Skeletal muscle satellite cell (primary cell): Measurements from ENCODE around the gene ASTN1. TPM values are rescaled to one million over a fixed set of nuclear protein-coding genes. Genes with fewer than 3 reads are reported as not detected.

Experiments
- H3K27me3 ChIP-seq: 2 replicates; pipeline ENCODE4 v1.7.0; 2013; ENCODE audit warnings: low read length; ENCODE audit not compliant: control insufficient read depth, insufficient read depth
- H3K36me3 ChIP-seq: 2 replicates; pipeline ENCODE4 v1.7.0; 2013; ENCODE audit warnings: mild to moderate bottlenecking, control low read depth, low read length; ENCODE audit not compliant: insufficient read depth
- H3K4me1 ChIP-seq: 2 replicates; pipeline ENCODE4 v1.7.0; 2013; ENCODE audit warnings: low read length; ENCODE audit not compliant: control insufficient read depth, insufficient read depth
- H3K4me2 ChIP-seq: 2 replicates; pipeline ENCODE4 v1.7.0; 2013; ENCODE audit warnings: mild to moderate bottlenecking, low read length
- H3K4me3 ChIP-seq: 2 replicates; pipeline ENCODE4 v1.7.0; 2013; ENCODE audit warnings: low read length
- H3K9ac ChIP-seq: 2 replicates; pipeline ENCODE4 v1.7.0; 2013; ENCODE audit warnings: mild to moderate bottlenecking, low read depth, low read length, moderate library complexity
- H3K9me3 ChIP-seq: replicated peaks from 2 replicates; pipeline ENCODE4 v1.7.0; 2013; ENCODE audit warnings: mild to moderate bottlenecking, control low read depth, low read length
- total RNA-seq: library from RNA; depleted of rRNA; stranded (reverse); fragments of >200 nt; gene quantifications from 2 replicates; pipeline ENCODE4 v1.2.3, GENCODE V29; 2012; rRNA removed

Gene ASTN1
- not detected in 2 replicates for total RNA-seq

DNA sequence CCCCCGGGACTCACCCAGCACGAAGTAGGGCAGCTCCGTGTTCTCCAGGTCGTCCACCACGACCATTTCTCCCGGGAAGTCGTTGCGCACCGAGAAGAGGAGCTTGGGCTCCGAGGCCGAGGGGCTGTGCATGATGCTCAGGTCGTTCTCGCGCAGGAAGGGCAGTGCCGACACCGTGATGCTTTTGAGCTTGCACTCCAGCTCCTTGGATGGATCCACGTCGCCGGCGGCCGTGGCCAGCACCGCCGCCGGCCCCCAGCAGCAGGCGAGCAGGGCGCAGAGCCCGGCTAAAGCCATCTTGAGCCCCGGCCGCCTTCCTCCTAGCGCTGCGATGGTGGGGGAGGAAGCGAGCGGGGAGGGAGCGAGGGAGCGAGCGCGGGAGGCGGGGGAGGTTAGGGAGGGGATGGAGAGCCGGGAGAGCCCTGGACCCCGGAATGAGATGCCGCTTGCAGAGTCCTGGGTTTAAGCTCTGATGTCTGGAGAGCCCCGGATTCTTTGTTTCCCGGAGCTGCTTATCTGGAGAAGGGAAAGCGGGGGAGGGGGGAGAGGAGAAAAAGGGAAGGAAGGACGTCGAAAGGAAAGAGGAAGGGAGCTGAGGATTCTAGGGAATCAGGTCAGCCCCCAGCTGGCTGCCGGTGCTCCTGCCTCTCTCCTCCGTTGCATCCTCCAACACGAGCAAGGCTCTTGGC is at the start of gene ASTN1:
Gene ASTN1 (minus strand): TSS at position 333 of the 689 bp plus-strand sequence. CDS start 36 bp downstream, at position 297.
- no peaks in the 10 kb centered on the region for H3K9me3 ChIP-seq
- H3K4me3 ChIP-seq: peak within 1 kb of the TSS; percentile 55
- no peaks in the 10 kb centered on the region for H3K36me3 ChIP-seq
- no peaks in the 10 kb centered on the region for H3K4me1 ChIP-seq
- peaks cover 92% of the 10 kb centered on the region for H3K27me3 ChIP-seq
- peak within 1 kb of the TSS; percentile 79 for H3K4me2 ChIP-seq
- H3K9ac ChIP-seq: no peak within 1 kb of the TSS

DNA sequence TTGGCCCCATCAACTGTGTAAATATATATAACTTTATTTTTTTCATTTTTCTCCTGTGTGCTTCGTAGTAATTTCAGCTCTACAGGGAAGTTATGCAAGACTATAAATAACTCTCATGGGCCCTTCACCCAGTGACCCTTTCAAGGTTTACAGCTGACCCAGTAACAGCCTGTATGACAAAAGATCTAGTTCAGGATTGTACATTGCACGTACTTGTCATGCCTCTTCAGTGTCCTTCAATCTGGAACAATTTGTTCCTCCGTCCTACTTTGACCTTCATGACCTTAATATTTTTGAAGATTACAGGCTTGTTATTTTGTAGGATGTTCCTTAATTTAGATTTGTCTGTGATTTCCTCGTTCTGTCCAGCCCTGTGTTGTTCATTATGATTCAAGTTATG is 46.7 kb upstream of the ASTN1 start:
- Histone ChIP-seq H3K4me2 (peak overlapping the region; percentile 8), H3K27me3 (no peaks in the 10 kb centered on the region), H3K4me1 (peaks cover 28% of the 10 kb centered on the region), H3K4me3 (no peak overlapping the region), H3K36me3 (no peaks in the 10 kb centered on the region), H3K9ac (no peak overlapping the region), H3K9me3 (no peaks in the 10 kb centered on the region)

DNA sequence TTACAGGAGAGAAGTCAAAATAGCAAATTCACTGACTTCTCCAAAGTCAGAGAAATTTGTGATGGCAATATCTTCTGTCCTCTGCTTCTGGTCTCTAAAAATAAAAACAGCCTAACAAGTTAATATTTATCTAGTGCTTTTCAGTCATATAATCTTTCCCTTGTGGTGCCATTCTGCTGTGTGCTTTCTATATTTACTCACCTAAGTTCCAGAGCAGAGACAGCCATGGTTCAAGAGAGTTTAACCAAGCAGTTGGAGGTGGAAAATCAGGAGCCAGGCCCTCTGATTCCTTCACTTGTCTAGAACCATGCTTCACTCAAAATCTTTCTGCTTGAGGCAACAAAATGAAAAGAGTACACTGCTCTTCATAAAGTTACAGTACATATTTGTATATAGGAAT is 45.6 kb upstream of the ASTN1 start:
- Histone ChIP-seq H3K36me3 (no peaks in the 10 kb centered on the region), H3K9me3 (no peaks in the 10 kb centered on the region), H3K4me2 (no peak overlapping the region), H3K4me1 (peaks cover 28% of the 10 kb centered on the region), H3K9ac (no peak overlapping the region), H3K27me3 (no peaks in the 10 kb centered on the region), H3K4me3 (no peak overlapping the region)

DNA sequence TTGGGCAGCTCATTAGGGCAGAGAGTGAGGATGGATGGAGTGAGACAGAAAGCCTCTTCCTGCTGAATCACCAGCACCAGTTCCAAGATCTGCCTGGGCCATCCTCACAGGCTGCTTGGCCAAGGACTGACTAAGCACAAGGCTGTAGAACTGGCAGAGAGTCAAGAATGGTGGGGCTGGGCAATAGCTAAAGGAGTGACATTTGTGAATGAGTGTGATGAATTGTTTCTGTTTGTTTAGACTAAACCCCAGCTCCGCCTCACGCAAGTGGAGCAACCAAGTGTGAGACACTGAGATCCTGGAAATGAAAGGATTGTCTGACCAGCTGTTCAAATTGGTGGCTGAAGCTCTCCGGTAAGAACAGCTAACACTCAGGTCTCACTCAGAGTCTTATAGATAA is 44.8 kb upstream of the ASTN1 start:
- Histone ChIP-seq H3K9me3 (no peaks in the 10 kb centered on the region), H3K4me3 (no peak overlapping the region), H3K4me2 (peak overlapping the region; percentile 3), H3K4me1 (peaks cover 28% of the 10 kb centered on the region), H3K36me3 (no peaks in the 10 kb centered on the region), H3K27me3 (no peaks in the 10 kb centered on the region), H3K9ac (no peak overlapping the region)

DNA sequence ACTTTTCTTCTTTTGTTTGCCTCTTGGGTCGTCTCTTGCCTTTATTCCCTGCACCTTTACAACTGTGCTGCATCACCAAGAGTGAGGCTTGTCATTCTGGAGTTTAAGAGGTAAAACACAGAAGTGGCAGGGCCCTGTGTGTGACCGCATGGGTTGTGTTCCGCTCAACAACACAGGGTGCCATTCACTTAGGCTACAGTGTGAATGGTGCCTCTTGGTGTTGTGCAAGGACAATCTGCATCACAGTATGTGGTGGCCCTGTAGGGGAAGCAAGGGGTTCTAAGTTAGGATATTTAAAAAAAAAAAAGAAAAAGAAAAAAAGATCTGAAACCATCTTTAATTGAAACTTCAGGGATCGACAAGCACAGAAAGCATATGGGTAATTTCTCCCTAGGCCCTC is 44.4 kb upstream of the ASTN1 start:
- no peak overlapping the region for H3K9ac ChIP-seq
- no peak overlapping the region for H3K4me2 ChIP-seq
- H3K4me1 ChIP-seq: peaks cover 28% of the 10 kb centered on the region
- H3K27me3 ChIP-seq: no peaks in the 10 kb centered on the region
- H3K9me3 ChIP-seq: no peaks in the 10 kb centered on the region
- no peaks in the 10 kb centered on the region for H3K36me3 ChIP-seq
- no peak overlapping the region for H3K4me3 ChIP-seq

DNA sequence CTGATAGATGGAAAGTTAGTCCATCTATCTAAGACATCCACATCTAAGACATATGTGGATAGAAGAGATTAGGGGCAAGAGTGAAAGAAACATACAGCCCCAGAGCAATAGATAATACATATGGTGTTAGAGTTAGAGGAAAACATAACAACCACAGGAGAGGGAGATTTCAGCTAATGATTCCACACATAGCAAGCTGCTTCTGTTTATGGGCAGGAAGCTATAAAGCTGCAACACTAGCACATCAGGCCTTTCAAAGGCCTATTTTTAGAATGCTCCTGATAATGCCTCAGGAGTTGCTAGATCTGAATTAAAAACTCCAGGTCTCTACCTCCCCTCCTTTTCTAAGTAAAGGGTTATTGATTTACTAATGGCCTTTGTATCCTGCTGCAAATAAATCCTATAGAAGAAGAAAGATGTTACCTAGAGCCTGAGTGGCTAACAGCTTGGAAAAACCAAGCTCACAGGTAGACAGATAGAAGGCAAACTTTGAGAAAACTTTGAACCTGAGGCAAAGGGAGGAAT is 42.4 kb upstream of the ASTN1 start:
- H3K4me2 ChIP-seq: no peak overlapping the region
- H3K36me3 ChIP-seq: no peaks in the 10 kb centered on the region
- H3K9ac ChIP-seq: no peak overlapping the region
- H3K4me3 ChIP-seq: no peak overlapping the region
- no peaks in the 10 kb centered on the region for H3K27me3 ChIP-seq
- peaks cover 27% of the 10 kb centered on the region for H3K4me1 ChIP-seq
- H3K9me3 ChIP-seq: no peaks in the 10 kb centered on the region

DNA sequence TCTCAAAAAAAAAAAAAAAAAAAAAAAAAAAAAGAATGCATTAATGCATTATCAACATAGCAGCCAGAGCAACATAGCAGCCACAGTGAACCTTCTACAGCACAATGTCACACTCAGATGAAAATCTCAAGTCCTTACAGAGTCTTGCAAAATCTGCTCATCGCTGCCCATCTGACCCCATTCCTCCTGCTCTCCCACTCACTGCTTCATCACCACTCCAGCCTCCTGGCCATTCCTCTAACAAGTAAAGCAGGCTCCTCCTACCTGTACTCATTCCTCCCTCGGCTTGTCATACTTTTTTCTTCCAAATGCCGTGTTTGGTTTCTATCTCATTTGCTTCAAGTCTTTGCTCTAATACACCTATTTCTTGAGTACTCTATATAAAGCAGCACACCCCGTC is 35.8 kb upstream of the ASTN1 start:
- H3K9me3 ChIP-seq: no peaks in the 10 kb centered on the region
- H3K4me2 ChIP-seq: no peak overlapping the region
- H3K4me1 ChIP-seq: no peaks in the 10 kb centered on the region
- no peak overlapping the region for H3K9ac ChIP-seq
- H3K4me3 ChIP-seq: no peak overlapping the region
- H3K27me3 ChIP-seq: peaks cover 4% of the 10 kb centered on the region
- no peaks in the 10 kb centered on the region for H3K36me3 ChIP-seq

DNA sequence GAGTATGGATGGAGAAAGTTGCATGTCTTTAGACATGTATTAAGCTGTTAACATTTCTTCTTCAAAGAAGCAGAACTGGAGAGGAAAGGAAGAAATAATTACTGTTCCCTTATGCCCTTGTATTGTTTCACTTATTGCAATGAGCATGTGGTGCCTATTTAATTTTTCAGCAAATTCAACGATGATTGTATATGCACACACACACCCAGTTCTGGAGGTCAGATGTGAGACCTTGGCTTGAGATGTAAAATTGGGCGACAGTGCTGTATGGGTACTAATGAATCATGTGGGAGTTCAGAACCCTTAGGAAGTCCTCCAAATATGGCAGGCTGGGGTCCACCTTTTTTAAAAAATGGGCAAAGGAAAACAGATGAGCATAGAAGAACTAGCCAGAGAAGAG is 33.7 kb upstream of the ASTN1 start:
- Histone ChIP-seq H3K9me3 (no peaks in the 10 kb centered on the region), H3K4me3 (no peak overlapping the region), H3K4me1 (no peaks in the 10 kb centered on the region), H3K9ac (no peak overlapping the region), H3K36me3 (no peaks in the 10 kb centered on the region), H3K4me2 (no peak overlapping the region), H3K27me3 (peaks cover 16% of the 10 kb centered on the region)

DNA sequence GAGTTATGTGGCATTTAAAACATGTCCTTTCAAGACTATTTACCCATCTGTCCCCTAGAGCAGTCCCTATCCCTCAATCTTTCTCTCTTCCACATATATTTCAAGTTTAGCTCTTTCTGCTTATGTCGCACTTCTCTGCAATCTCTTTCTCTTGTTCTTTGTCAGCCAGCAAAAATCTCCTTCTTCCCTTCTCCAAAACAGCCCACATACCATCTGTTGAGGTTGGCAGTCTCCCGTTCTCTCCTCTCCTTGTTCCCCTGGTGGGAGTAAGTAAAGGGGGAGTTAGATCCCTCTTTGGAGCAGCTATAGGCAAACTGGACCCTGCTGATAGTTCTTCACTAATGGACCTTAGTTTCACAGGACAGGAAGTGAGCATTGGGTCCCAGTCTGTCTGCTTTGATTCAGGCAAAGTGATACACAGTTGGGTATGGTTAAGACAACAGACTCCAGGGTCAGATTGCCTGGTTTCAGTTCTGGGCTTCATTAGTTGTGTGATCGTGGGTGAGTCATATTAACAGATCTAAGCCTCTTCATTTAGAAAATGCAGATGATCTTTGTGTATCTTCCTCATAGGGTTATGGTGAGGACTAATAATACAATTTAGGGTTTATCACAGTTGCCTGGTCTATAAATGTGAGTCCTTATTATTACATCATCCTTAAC is 25.9 kb upstream of the ASTN1 start:
- H3K4me2 ChIP-seq: no peak overlapping the region
- H3K4me3 ChIP-seq: no peak overlapping the region
- no peaks in the 10 kb centered on the region for H3K4me1 ChIP-seq
- H3K27me3 ChIP-seq: peaks cover 28% of the 10 kb centered on the region
- no peaks in the 10 kb centered on the region for H3K9me3 ChIP-seq
- H3K9ac ChIP-seq: no peak overlapping the region
- H3K36me3 ChIP-seq: no peaks in the 10 kb centered on the region

DNA sequence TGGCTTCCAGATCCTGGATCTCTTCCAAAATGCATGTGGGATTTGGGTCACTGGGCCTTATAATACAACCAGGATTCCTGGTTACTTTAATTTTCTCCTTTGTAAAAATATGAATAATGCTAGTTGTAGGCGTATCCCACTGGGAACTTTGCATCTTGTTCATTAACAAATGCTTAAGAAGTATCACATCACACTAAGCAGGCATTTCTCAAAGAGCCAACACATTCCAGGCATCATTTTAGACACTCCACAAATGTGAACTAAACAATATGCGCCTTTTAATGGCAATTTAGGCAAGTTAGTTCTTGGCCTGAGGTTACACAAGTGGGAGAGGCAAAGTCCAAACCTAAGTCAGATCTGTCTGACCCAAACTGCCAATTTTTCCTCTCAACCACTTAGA is 22.1 kb upstream of the ASTN1 start:
- Histone ChIP-seq H3K36me3 (no peaks in the 10 kb centered on the region), H3K4me1 (no peaks in the 10 kb centered on the region), H3K27me3 (peaks cover 28% of the 10 kb centered on the region), H3K9ac (no peak overlapping the region), H3K9me3 (no peaks in the 10 kb centered on the region), H3K4me3 (no peak overlapping the region), H3K4me2 (no peak overlapping the region)

DNA sequence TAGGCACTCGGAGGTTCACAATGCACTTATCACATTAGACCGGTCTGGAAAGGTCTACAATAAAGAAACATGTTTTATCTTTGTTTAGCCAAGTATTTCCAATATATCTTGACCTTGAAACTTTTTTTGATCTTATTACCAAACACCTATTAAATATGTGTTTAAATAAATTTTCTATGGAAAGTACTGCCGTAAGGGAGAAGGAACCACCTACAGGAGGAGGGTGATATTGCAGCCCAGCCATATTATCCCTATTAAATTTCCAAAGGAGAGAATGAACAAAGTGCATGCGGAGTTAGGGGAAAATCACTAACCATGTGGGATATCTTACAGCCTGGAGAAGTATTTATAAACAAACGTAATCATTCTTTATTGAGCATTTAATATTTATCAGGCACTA is 20.7 kb upstream of the ASTN1 start:
- Histone ChIP-seq H3K4me3 (no peak overlapping the region), H3K4me2 (no peak overlapping the region)

DNA sequence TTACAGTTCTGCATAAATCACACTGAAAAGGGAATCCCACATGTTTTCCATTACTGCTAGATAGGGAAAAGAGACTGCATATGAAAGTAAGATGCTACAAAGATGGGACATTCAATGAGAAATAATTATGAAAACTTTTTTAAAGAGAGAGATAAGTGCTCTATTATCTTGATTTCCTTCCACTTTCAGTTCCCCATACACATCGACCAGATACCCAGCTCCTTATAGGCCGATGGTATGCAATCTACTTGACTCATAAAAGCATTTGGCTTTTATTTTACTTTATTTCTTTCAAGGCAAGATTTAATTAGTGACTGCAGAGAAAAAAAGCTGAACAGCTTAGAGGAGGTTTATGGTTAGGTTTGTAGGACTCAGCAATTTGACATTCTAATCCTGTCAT is 19.3 kb upstream of the ASTN1 start:
- H3K9ac ChIP-seq: no peak overlapping the region
- H3K4me1 ChIP-seq: no peaks in the 10 kb centered on the region
- no peaks in the 10 kb centered on the region for H3K36me3 ChIP-seq
- H3K9me3 ChIP-seq: no peaks in the 10 kb centered on the region
- H3K27me3 ChIP-seq: peaks cover 44% of the 10 kb centered on the region
- no peak overlapping the region for H3K4me2 ChIP-seq
- no peak overlapping the region for H3K4me3 ChIP-seq

More for the DNA sequence above, 20.7 kb upstream of the ASTN1 start:
- Histone ChIP-seq H3K36me3 (no peaks in the 10 kb centered on the region), H3K9ac (no peak overlapping the region), H3K9me3 (no peaks in the 10 kb centered on the region), H3K27me3 (peaks cover 34% of the 10 kb centered on the region), H3K4me1 (no peaks in the 10 kb centered on the region)
